Measurements from ENCODE around the gene TMEM179.
"Not testable (repeated sequence)": the region's sequence is repeated elsewhere in the genome, so short reads cannot be mapped to it uniquely, and the experiment has no call there.

The TMEM179 gene

DNA sequence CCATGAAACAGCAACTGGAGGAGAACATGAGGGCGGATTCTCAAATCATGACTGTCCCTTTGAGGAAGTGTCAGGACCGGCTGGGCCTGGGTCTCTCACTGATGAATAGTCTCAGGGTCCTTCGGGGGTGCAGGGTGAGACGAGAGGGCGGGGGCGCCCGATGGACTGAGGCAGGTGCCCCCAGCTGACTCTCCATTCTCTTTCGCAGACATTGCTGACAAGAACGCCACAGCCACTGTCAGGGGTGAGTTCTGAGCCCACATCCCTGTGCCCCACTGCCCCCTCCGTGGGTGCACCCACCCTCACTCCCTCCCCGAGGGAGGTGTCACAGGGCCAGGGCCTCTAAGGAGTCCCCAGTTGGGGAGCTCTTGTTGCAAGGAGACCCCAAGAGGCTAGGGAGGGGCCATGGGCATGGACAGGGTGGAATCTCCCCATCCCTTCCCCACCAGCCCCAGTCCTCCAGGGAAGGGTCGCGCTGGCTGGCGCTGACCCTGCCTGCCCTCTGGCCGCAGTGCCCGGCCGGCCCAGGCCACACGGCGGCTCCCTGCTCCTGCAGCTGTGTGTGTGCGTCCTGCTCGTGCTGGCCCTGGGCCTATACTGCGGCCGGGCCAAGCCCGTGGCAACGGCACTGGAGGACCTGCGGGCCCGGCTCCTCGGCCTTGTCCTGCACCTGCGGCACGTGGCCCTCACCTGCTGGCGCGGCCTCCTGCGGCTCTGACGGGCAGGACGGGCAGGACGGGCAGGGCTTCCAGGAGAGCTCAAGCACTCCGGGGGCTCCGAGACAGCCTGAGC lies 16.3 kb downstream of the TMEM179 start:
- in situ Hi-C loops (cut with MboI; ENCODE audit: low sequenced_read_pairs): no loop called here

DNA sequence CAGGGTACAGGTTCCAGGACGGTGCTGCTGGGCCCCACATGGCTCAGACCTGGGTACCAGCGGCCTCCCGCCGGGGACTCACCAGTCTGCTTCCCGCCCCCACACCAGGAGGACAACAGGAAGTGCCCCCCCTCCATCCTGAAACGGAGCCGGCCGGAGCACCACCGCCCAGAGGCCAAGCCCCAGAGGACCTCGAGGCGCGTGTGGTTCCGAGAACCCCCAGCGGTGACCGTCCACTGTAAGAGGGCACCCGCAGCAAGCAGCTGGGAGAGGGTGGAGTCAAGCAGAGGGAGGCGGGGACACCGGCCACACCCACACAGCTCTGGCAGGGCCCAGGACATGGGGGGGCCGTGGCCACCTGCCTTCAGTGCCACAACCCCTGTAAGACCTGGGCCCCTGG lies 16.9 kb downstream of the TMEM179 start:
- in situ Hi-C loops (cut with MboI; ENCODE audit: low sequenced_read_pairs): no loop called here

DNA sequence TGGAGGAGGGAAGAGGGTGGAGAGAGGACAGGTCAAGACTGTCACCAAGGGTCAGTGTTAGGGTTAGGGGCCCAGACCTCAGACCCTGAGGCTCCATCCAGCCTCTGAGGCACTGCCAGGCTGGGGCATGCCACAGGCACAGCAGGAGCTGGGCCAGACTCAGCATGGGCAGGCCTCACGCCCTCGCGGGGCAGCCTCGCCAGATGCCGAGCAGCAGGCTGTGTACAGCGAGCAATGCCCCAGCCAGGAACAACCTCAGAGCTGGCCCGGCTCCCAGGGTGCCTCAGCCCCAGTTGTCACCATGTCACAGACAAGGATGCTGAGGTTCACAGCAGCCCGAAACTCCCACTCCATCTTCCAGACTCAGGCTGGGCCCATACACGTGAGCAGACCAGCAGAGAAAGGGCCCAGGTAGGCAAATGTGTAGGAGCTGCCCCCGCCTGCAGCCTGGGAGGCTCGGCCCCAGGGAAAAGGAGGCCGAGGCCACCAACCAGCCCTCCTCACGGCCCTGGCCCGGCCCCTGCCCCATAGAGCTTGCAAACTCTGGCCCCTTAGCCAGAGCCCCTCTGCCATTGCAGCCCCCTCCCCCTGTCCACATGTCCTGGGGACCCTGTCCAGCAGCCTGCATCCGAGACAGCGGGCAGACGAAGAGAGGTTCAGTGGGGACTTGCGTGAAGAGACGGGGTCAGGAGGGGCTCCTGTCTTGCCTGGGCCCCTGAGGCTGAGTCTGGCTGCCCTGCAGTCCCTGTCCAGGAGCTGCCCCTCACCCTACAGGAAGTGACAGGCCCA lies 17.5 kb downstream of the TMEM179 start:
- in situ Hi-C loops (cut with MboI; ENCODE audit: low sequenced_read_pairs): no loop called here

DNA sequence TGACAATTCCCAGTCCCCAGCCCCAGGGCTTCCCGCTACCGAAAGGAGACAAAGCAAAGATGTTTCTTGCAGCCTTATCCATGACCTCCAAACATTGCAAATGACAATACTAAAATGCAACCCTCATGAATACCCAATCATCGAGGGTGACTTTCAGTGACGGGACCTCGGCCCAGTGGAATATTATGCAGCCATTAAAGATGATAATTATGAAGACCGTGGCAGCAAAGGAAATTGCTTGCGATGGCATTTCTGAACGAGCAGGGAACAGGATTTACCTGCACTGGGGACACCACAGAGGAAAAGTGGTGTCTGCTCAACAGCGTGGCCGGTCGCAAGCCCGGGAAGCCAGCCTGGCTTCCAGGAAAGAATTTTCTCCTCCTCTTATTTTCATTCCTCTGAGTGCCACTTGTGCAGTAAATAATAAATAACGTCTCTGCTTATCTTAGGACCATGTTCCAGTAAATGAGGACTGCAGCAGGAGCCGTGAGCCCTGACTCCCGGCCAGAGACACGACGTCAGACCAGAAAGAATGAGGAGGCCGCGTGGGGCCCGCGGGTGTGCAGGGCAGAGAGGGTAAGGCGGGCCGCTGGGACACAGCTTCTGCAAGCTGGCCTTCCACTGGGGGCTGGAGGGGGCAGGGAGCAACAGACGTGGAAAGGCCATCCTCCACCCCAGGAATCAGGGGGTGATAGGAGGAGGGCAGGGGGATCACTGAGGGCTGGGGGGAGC lies 18.4 kb downstream of the TMEM179 start:
- in situ Hi-C loops (cut with MboI; ENCODE audit: low sequenced_read_pairs): no loop called here

DNA sequence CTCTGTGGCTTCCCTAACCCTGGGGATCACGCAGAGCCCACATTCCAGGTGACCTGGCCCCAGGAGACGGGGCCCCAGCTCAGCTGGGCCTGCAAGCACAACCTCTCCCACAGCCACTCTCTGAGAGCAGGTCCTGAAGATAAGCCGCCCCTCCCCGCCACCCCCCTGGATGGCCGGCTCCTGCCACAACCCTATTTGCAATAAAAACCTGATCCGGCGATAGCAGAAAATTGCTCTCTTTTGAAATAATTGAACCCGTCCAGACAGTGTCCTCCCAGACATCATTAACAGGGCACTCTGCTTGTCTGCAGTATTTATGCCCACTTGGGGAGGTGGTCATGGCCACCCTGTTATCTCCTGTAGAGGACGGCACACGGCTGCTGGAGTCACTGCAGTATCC lies 20.0 kb downstream of the TMEM179 start:
- in situ Hi-C loops (cut with MboI; ENCODE audit: low sequenced_read_pairs): no loop called here

DNA sequence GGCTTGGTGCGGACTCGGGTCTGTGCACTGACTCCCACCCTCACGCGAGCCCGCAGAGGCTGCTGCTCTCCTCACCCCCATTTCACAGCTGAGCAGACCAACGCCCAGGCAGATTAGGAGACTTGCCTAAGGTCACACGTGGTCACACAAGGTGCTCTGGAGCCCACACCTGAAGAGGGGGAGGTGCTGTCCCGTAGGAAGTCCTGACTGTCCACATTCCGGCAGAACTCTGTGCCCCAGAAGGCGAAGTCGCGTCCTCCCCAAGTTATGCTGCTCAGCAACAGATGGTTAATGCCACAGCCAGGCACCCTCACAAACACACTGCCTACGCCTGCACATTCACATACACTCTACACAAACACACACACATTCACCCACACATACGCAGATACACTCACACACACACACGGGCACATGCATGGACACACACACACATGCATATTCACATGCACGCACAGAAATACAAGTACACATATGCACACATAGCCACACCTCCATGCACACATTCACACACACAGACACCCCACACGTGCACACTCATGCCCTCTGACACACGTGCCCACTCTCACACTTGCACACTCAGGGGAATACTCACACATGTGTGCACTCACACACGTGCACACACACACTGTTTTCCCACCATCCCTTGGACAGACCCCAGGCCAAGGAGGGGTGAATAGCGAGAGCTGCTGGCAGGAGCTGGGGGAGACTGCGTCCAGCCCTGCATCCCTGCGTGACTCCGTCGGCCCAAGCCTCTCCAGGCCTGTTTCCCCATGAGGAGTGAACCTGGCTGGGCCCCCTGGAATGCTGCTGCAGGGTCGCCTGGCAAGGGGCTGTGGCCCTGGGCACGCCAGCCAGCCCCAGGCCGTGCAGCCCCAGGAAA lies 20.9 kb downstream of the TMEM179 start:
- in situ Hi-C loops (cut with MboI; ENCODE audit: low sequenced_read_pairs): no loop called here

DNA sequence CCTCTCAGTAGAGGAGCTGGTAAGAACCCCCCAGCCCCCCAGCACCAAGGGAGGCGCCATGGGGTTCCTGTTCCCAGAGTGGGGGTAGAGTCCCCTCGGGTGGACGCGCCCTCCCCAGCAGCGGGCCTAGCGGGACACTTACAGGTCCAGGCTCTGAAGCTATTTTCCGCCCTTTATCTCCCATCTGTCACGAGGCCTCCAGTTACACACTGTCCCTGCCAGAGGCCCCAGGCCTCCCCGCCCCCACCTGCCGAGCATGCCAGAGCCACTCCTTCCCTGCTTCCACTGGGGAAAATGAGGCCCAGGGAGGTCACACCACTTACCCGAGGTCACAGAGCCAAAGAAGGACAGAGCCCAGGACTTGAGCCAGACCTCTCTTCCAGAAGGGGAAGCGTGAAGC lies 21.9 kb downstream of the TMEM179 start:
- in situ Hi-C loops (cut with MboI; ENCODE audit: low sequenced_read_pairs): no loop called here

DNA sequence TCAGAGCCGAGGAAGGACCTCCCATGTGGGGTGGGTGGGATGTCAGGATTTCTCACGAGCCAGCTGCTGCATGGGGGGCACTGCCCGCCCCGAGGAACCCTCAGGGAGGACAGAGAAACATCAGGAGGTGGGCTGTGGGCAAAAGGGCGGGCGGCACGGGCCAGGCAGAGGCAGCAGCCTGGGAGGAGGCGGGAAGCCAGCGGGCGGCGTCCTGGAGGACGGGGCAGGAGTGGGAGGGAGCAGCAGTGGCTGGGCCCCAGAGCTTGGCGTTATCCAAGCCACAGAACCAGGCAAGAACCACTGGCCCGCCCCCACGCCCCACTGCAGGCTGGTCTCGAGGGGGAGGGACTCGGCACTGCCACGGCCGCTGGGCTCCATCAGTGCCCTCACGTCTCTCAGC lies 22.6 kb downstream of the TMEM179 start:
- in situ Hi-C loops (cut with MboI; ENCODE audit: low sequenced_read_pairs): no loop called here

DNA sequence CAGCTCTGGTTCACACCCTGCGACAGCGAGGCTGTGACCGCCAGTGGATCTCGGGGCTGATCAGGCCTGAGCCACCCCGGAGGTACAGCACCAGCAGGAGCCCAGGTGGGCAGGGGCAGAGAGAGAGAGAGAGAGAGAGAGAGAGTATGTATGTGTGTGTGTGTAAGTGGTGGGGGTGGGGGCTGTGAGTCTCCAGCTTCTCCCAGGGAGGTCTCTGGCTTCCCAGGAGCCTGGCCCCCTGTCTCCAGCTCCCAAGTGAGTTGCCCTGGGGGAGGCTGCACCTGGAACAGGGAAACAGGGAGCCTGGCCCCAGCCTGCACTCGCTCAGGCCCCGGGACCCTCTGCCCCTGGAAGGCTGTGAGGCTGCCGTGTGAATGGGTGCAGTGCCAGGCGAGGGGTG lies 23.1 kb downstream of the TMEM179 start:
- in situ Hi-C loops (cut with MboI; ENCODE audit: low sequenced_read_pairs): no loop called here

DNA sequence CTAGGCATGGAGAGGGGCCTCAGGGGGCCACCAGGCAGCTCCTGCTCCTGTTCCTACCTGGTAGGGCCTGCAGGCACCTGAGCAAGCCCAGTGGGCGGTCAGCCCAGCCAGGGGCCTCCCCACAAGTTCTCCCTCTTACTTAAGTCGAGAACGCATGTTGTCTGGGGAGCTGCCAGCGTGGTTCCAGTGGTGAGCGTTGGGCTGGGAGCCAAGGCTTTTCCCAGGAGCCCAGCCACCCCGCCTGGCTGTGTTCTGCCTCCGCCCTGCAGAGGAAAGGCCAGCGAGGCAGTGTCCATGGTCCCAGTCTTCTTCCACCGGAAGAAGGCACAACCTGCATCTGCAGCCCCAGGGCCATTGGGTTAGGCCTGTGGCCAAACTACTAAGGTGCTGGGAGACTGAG lies 23.6 kb downstream of the TMEM179 start:
- in situ Hi-C loops (cut with MboI; ENCODE audit: low sequenced_read_pairs): no loop called here

DNA sequence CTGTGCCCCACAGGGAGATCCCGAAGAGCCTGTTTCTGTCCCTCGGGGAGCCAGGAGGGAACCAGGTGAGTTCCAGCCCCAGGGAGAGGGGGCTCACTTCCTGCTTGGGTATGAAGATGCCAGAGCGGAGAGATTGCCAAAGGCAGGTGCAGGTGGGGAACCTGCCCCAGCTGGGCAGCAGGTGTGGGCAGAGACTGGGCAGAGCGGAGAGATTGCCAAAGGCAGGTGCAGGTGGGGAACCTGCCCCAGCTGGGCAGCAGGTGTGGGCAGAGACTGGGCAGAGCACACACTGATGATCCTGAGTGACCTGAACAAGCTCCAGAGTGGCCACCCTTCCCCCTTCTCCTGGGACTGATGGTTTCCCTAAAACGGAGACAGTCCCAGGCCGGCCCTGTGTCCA lies 24.6 kb downstream of the TMEM179 start:
- in situ Hi-C loops (cut with MboI; ENCODE audit: low sequenced_read_pairs): not testable (repeated sequence)

DNA sequence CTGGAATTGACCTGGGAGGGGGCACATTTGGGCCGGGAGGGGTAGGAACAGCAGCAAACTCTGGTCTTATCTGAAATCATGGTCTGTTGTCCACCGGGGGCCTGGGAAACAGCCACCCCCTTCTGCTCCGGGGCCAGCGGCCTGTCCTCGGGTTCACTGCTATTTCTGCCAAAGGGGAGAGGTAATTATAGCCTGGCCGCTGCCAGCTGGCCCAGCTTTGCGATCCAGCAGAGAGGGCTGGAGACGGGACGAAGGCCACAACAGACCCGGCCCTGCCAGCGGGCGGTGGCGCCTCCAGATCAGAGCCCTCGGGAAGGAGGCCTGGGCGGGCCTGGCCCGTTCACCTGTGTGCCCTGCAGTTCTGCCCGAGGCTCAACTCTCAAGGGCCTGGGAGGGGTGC lies 25.1 kb downstream of the TMEM179 start, which contains the start of gene C14orf180:
TSS of gene C14orf180 (plus strand) at position 258 of the 400 bp plus-strand sequence. CDS start 6,667 bp downstream, outside the sequence.
- in situ Hi-C loops (cut with MboI; ENCODE audit: low sequenced_read_pairs): no loop called here

DNA sequence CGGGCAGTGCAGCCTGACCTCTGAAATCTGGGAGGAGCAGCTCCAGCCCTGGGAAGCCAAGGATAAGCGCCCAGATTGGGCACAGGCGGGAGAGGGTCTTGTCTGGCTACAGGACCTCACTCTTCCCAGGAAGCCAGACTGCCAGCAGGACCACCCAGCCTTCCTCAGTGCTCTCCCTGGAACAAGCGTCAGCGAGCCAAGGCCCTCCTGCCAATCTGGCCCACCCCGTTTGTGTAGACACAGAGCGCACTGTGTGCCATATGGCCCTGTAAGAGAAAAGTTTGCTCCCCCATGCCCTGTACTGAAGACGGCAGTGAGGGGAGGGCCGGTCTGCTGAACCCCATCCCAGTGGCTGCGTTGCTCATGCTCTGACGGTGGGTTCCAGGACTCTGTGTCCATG lies 26.3 kb downstream of the TMEM179 start:
- in situ Hi-C loops (cut with MboI; ENCODE audit: low sequenced_read_pairs): no loop called here

DNA sequence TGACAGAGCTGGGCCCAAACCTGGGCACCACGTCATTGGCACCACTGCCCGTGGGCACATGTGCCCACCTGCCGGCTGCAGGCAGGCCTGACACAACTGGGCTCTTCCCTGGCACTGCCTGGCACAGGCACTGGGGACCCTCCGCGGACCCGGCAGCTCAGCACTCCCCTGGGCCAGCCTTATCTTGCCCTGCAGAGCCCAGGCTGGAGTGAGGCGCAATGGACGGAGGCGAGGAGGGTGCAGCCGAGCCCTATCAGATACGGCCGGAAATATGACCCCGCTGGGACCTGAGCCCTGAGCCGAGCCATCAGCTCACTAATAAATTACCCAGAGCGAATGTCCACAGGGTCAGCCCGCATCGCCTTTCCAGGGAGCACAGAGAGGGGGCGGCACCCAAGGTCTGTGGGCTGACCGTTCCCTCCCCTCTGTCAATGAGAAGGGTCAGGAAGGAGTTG lies 26.7 kb downstream of the TMEM179 start:
- in situ Hi-C loops (cut with MboI; ENCODE audit: low sequenced_read_pairs): no loop called here

DNA sequence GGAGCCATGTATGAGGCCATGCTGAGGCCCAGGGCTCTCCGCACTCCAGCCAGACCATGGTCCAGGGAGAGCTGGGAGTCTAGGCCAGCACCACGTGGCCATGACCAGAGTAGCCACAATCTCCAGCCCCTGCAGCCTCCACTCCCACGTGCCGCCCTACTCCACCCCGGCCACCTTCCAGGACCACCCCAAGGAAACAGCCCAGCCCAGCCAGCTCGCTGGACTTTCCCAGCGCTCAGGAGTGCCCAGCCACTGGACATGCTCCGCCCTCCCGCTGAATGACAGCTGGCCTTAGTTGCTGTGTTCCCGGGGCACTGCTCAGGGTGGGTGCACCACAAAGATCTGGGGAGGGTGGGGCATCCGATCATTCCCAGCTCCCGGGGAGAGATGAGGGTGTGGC lies 27.1 kb downstream of the TMEM179 start:
- in situ Hi-C loops (cut with MboI; ENCODE audit: low sequenced_read_pairs): no loop called here

DNA sequence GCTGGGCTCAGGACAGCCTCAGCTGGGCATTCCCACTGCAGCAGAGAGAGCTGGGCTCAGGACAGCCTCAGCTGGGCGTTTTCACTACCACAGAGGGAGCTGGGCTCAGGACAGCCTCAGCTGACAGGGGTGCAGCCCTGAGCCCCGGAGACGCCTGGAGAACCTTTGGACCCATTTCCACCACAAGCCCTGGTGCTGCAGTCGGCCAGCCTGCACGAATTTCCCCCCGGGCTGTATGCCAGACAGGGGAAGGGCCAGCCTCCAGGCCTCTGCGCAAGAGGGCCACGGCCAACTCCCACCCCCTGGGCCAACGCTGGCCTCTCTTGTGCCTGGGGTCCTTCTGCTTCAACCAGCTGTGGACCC lies 27.6 kb downstream of the TMEM179 start:
- in situ Hi-C loops (cut with MboI; ENCODE audit: low sequenced_read_pairs): no loop called here

DNA sequence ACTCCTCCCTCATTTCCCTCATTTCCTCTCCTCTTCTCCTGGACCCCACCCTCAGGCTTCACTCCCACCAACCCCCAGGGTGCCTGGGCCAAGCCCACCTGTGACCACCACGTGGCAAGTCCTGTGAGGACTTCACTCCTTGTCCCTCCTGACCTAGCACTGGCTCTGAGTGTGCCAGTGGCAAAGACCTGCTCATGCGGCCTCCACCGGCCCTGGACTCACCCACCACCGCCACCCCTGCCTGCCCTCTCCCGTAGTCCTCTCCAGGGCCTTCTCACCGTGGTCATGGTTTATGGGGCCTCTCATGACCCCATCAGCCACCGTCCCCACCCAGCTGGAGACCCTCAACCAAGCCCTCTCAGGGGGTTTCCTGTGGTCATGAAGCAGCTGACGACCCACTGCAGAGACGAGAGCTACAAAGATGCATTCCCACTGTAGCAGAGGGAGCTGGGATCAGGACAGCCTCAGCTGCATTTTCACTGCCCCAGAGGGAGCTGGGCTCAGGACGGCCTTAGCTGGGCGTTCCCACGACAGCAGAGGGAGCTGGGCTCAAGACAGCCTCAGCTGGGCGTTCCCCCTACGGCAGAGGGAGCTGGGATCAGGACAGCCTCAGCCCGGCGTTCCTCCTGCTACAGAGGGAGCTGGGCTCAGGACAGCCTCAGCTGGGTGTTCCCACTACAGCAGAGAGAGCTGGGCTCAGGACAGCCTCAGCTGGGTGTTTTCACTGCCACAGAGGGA lies 28.2 kb downstream of the TMEM179 start:
- in situ Hi-C loops (cut with MboI; ENCODE audit: low sequenced_read_pairs): no loop called here

DNA sequence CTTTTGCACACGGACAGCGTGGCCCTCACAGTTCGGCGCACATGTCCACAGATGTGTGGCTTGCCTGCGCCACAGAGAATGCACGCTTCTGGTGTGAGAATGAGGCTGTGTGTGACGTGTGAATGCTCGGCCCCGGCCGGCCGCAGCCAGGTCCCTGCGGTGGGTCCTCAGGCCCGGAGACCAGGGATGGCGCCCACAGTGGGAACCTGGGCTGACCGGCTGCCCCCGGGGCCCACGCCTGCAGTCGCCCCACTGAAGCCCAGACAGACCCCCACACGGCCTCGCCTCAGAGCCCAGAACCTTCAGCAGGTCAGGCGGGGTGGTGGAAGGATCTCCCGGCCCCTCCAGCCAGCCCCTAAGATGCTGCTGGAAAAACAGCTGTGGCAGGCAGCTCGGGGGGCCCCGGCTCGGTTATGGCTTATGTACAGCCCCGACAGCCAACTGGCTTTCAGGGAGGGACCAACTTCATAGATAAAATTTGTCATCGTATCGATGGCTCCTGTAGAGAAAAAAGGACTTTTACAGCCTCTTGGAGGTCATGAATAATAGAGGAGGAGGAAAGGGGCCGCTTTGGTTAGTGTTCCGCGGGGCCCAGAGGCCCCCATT lies 29.5 kb downstream of the TMEM179 start:
- in situ Hi-C loops (cut with MboI; ENCODE audit: low sequenced_read_pairs): no loop called here

DNA sequence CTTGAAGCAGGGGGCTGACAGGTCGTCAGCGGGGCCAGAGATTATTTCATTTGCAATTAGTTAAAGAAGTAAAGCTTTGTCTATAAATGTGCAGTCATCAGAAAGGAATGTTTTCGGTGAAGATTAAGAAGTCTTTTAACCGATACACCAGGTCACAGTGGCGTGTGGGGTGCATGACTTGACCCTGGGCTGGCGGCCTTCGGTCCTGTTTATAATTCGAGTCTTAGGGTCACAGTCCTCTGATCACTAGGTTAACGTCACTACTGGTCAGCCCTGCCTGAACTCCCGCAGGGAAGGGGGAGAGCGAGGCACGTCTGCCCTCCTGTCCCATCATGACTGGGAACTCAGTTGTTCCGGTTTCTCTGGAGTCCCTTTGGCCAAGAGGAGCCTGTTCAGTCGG lies 30.0 kb downstream of the TMEM179 start:
- in situ Hi-C loops (cut with MboI; ENCODE audit: low sequenced_read_pairs): no loop called here
